IPS-20b (cell line): Measurements from ENCODE around the gene CYP2J2.
"Not testable (repeated sequence)": the region's sequence is repeated elsewhere in the genome, so short reads cannot be mapped to it uniquely, and the experiment has no call there.

ENCODE experiments used
- H3K27ac ChIP-seq: one replicate; pipeline ENCODE4 v1.5.1; 2013; ENCODE audit warnings: low read length
- H3K27me3 ChIP-seq: 2 replicates; pipeline ENCODE4 v1.6.1; 2013; ENCODE audit warnings: mild to moderate bottlenecking, low read length, inconsistent platforms; ENCODE audit not compliant: insufficient read depth
- H3K36me3 ChIP-seq: 2 replicates; pipeline ENCODE4 v1.6.1; 2013; ENCODE audit warnings: low read depth, mild to moderate bottlenecking, inconsistent platforms, low read length, moderate library complexity; ENCODE audit not compliant: insufficient read depth
- H3K4me1 ChIP-seq: 2 replicates; pipeline ENCODE4 v1.6.1; 2013; ENCODE audit warnings: mild to moderate bottlenecking, control low read depth, inconsistent platforms, low read length, moderate library complexity; ENCODE audit not compliant: insufficient read depth
- H3K4me3 ChIP-seq: 2 replicates; pipeline ENCODE4 v1.5.1; 2013; ENCODE audit warnings: mild to moderate bottlenecking, low read length, inconsistent platforms
- H3K9ac ChIP-seq: 2 replicates; pipeline ENCODE4 v1.6.1; 2013; ENCODE audit warnings: low read depth, mild to moderate bottlenecking, inconsistent platforms, low read length, moderate library complexity
- H3K9me3 ChIP-seq: 2 replicates; pipeline ENCODE4 v1.6.1; 2013; ENCODE audit warnings: mild to moderate bottlenecking, low read depth, low read length, inconsistent platforms; ENCODE audit not compliant: insufficient read depth

The CYP2J2 gene

DNA sequence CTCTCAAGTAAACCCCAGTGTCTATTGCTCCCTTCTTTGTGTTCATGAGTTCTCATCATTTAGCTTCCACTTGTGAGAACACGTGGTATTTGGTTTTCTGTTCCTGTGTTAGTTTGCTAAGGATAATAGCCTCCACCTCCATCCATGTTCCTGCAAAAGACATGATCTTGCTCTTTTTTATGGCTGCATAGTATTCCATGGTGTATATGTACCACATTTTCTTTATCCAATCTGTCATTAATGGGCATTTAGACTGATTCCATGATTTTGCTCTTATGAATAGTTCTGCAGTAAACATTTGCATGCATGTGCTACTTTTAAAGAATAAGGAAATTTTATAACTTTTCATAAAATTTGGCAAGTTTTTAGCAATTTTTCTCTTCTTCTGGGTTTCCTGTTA lies 71.3 kb downstream of the CYP2J2 start:
- not testable (repeated sequence) for H3K4me1 ChIP-seq, H3K27me3 ChIP-seq, H3K9ac ChIP-seq, H3K9me3 ChIP-seq, H3K27ac ChIP-seq, H3K4me3 ChIP-seq
- peaks cover 11% of the 10 kb centered on the region for H3K36me3 ChIP-seq

DNA sequence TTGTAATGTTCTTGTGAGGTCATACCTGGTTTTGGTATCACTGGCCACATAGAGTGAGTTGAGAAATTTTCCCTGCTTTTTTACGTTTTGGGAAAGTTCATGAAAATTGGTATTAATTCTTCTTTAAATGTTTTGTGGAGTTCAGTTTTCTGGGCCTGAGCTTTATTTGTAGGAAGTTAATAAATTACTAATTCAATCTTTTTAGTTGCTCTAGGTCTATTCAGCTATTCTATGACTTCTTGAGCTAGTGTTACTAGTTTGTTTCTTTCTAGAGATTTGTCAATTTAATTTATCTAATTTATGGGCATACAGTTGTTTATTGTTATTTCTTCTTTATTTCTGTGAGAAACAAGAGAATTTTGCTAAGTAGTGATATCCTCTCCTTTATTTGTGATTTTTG lies 74.5 kb downstream of the CYP2J2 start:
- Histone ChIP-seq H3K9ac (no peak overlapping the region), H3K9me3 (no peaks in the 10 kb centered on the region), H3K36me3 (peaks cover 37% of the 10 kb centered on the region), H3K4me1 (no peaks in the 10 kb centered on the region), H3K27ac (no peak overlapping the region), H3K4me3 (no peak overlapping the region), H3K27me3 (no peaks in the 10 kb centered on the region)

DNA sequence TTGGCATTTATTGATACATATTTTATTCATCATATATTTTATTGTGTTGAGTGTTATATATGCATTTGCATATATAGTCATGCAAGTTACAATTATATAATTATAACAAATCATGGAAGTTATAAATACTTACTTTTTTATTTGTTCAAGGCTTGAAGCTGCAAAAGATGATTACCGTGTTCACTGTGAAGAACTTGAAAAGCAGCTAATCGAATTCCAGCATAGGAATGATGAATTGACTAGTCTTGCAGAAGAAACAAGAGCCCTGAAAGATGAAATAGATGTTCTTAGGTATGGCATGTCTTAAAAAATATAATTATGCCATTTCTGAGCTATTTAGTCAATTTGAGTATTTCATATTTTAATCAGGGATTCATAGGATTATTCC lies 79.7 kb downstream of the CYP2J2 start:
- no peaks in the 10 kb centered on the region for H3K27me3 ChIP-seq
- H3K9ac ChIP-seq = no peak overlapping the region
- H3K4me3 ChIP-seq = no peak overlapping the region
- no peak overlapping the region for H3K27ac ChIP-seq
- H3K4me1 ChIP-seq = no peaks in the 10 kb centered on the region
- no peaks in the 10 kb centered on the region for H3K9me3 ChIP-seq
- H3K36me3 ChIP-seq = peaks cover 60% of the 10 kb centered on the region

GRCh38 chr1:59846209-59846894 lies 80.2 kb downstream of the CYP2J2 start:
- H3K27ac ChIP-seq = no peak overlapping the region
- no peak overlapping the region for H3K9ac ChIP-seq
- no peaks in the 10 kb centered on the region for H3K9me3 ChIP-seq
- no peaks in the 10 kb centered on the region for H3K27me3 ChIP-seq
- no peak overlapping the region for H3K4me3 ChIP-seq
- H3K36me3 ChIP-seq = peaks cover 64% of the 10 kb centered on the region
- H3K4me1 ChIP-seq = no peaks in the 10 kb centered on the region

DNA sequence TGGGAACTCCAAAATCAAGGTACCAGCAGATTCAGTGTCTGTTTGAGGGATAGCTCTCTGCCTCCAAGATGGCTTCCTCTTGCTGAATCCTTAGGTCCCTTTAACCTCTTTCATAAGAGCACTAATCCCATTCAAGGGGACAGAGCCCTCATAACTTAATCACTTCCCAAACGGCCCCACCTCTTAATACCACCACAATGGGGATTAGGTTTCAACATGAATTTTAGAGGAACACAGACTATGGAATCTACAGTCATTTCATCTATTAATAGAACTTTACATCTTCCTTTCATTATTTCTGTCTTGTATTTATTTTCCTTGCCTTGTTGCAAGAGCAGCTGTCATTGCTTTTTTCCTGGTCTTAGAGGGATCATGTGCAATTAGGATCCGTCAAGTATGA lies 81.5 kb downstream of the CYP2J2 start:
- H3K4me3 ChIP-seq = no peak overlapping the region
- H3K9me3 ChIP-seq = no peaks in the 10 kb centered on the region
- H3K4me1 ChIP-seq = no peaks in the 10 kb centered on the region
- H3K9ac ChIP-seq = no peak overlapping the region
- no peak overlapping the region for H3K27ac ChIP-seq
- no peaks in the 10 kb centered on the region for H3K27me3 ChIP-seq
- peaks cover 71% of the 10 kb centered on the region for H3K36me3 ChIP-seq
